Mucosa of rectum (tissue), 2 donors: ENCODE results near the gene TTC23.

Source experiments
- H3K27ac ChIP-seq, 2 donors: one replicate each; pipeline ENCODE4 v1.7.0; 2013; ENCODE audit warnings: inconsistent platforms in 2 of 2, low read depth in 2 of 2, low read length in 2 of 2
- H3K27me3 ChIP-seq, 2 donors: one replicate each; pipeline ENCODE4 v1.7.0; 2013; ENCODE audit warnings: low read length in 2 of 2; ENCODE audit not compliant: control insufficient read depth in 2 of 2, insufficient read depth in 2 of 2
- H3K36me3 ChIP-seq, 2 donors: one replicate each; pipeline ENCODE4 v1.7.0; 2013; ENCODE audit warnings: low read length in 2 of 2; ENCODE audit not compliant: control insufficient read depth in 2 of 2, insufficient read depth in 2 of 2
- H3K4me1 ChIP-seq, 2 donors: one replicate each; pipeline ENCODE4 v1.7.0; 2013; ENCODE audit warnings: low read length in 2 of 2, mild to moderate bottlenecking in 1 of 2; ENCODE audit not compliant: control insufficient read depth in 2 of 2, insufficient read depth in 2 of 2
- H3K4me3 ChIP-seq, 2 donors: one replicate each; pipeline ENCODE4 v1.7.0; 2013; ENCODE audit warnings: low read length in 2 of 2
- H3K9ac ChIP-seq, 2 donors: one replicate each; pipeline ENCODE4 v1.7.0; 2013; ENCODE audit warnings: low read length in 2 of 2, low read depth in 1 of 2, mild to moderate bottlenecking in 1 of 2
- H3K9me3 ChIP-seq, 2 donors: one replicate each; pipeline ENCODE4 v1.7.0; 2013; ENCODE audit warnings: low read length in 2 of 2; ENCODE audit not compliant: control insufficient read depth in 2 of 2
- donor health status: healthy.
- donor health status: Normal muscosa, but diverticular disease.

The TTC23 gene

DNA sequence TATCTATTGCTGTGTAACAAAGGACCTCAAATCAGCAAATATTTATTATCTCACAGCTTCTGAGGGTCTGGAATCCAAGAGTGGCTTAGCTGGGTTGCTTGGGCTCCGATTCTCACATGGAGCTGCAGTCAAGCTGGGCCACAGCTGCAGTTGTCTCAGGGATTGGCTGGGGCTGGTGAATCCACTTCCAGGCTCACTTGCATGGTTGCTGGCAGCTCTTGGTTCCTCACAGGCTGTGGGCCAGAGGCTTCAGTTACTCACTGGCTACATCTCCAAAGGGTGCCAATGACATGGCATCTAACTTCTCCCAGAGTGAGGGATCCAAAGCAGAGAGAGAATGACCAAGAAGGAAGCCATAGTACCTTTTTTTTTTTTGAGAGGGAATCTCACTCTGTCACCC lies 158.4 kb downstream of the TTC23 start:
- H3K4me3 ChIP-seq = no peak overlapping the region
- H3K9me3 ChIP-seq = no peaks in the 10 kb centered on the region
- H3K36me3 ChIP-seq = no peaks in the 10 kb centered on the region
- H3K4me1 ChIP-seq = no peaks in the 10 kb centered on the region
- H3K27me3 ChIP-seq = no peaks in the 10 kb centered on the region
- H3K9ac ChIP-seq = no peak overlapping the region
- H3K27ac ChIP-seq = no peak overlapping the region

DNA sequence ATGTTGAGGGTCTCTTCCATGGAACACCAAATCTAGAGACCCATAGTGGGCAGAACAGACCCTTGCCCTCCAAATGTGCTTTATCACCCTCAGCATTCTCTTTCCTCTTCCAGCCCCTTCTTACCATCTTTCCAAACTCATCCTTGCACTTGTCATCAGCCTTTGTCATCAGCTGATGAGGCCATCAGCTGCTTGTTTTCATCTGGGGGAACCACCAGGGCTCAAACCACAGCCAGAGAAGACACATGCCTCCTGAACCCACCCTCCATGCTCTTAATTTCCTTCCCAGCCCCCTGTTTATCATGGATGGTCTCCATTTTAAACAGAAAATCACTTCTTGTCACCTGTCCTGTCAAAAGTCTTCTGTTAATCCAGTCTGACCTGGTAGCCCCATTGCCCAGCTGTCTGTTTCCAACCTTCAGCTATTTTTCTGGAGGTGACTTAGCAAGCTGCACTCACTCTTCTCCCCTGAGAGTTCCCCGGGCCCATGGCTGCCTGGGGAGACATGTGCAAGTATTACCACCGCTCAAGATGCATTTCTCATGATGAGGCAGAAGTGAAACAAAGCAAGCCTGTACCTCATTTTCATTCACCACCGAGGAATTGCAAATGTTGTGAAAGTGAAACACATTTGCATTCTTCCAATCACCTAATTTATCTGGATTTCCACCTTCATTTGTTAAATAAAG lies 159.2 kb downstream of the TTC23 start:
- Histone ChIP-seq H3K4me1 (no peaks in the 10 kb centered on the region), H3K4me3 (no peak overlapping the region), H3K27me3 (no peaks in the 10 kb centered on the region), H3K9me3 (no peaks in the 10 kb centered on the region), H3K9ac (no peak overlapping the region), H3K36me3 (no peaks in the 10 kb centered on the region), H3K27ac (no peak overlapping the region)

DNA sequence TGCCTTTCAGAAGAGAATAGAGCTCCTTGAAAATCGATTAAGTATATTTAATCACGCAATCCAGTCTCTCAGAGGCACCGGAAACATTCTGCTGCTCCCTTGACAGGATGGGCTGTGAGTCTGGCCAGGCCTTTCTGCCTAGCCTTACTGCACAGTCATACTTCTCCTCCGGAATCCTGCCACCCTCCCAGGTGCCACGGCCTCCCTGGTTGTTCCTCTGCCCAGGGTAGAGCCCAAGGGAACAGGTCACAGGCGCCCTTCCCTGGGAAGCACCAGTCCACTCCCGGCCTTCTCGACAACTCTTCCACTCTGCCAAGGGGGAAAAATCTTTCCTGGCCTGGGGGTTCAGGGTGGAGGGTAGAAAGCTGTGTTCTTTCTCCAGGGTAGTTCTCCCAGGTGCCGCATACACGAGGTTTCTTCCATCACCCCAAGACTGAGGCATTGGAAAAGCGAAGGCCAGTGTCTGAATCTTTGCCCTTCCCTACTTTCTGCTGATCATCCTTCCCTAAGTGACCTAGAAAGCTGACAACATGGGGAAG lies 161.9 kb downstream of the TTC23 start:
- no peak overlapping the region for H3K9ac ChIP-seq
- H3K9me3 ChIP-seq = no peaks in the 10 kb centered on the region
- no peaks in the 10 kb centered on the region for H3K36me3 ChIP-seq
- no peaks in the 10 kb centered on the region for H3K27me3 ChIP-seq
- H3K27ac ChIP-seq = no peak overlapping the region
- H3K4me3 ChIP-seq = no peak overlapping the region
- no peaks in the 10 kb centered on the region for H3K4me1 ChIP-seq

DNA sequence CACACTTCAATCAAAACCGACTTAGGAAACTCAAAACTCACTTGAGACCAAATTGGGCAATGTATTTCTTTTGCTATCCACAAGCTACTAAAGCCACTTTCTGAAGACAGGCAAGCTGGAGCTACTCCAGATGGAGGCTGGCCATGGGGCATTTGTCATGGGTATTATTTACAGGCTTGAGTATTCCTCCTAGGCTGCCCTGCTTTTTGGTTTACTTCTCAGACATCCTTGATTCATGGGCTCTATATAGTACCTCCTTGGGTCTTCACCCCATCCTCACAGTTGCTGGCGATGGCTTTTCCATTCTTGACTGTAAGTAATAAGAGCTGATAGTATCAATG lies 163.1 kb downstream of the TTC23 start:
- Histone ChIP-seq H3K27ac (no peak overlapping the region), H3K36me3 (no peaks in the 10 kb centered on the region), H3K9me3 (no peaks in the 10 kb centered on the region), H3K4me1 (no peaks in the 10 kb centered on the region), H3K4me3 (no peak overlapping the region), H3K27me3 (no peaks in the 10 kb centered on the region), H3K9ac (no peak overlapping the region)
